HEK293 (cell line): ENCODE measurements around the gene ACP7.

Experiments
- CTCF ChIA-PET: fragments of 350-600 bp; formaldehyde crosslinking; extraction: SDS; loops from one replicate; lab custom pipeline; 2021; ENCODE audit warnings: antibody characterized with exemption; lab: Yijun Ruan, JAX
- POLR2A ChIA-PET: fragments of 300-600 bp; formaldehyde crosslinking; extraction: SDS; loops from one replicate; lab custom pipeline; 2020; ENCODE audit warnings: antibody characterized with exemption, inconsistent platforms; lab: Yijun Ruan, JAX
- H3K27ac ChIP-seq: fragments of 200-500 bp; sonication (Bioruptor generic); 2 replicates; pipeline ENCODE4 v1.5.1; 2014; ENCODE audit warnings: low read depth, low read length, control low read depth, inconsistent platforms; ENCODE audit errors: extremely low read depth
- H3K36me3 ChIP-seq, 2 experiments: fragments of 200-500 bp in 1 of 2; sonication (Bioruptor generic) in 1 of 2; 1 replicate in 1 of 2; 2 replicates in 1 of 2; pipeline ENCODE4 v1.5.1; 2014 to 2017; ENCODE audit warnings: inconsistent platforms in 2 of 2, low read length in 2 of 2; ENCODE audit not compliant: control insufficient read depth in 2 of 2, insufficient read depth in 1 of 2
- H3K4me1 ChIP-seq: fragments of 200-500 bp; sonication (Bioruptor generic); 2 replicates; pipeline ENCODE4 v1.5.1; 2014; ENCODE audit warnings: mild to moderate bottlenecking, low read length, inconsistent platforms; ENCODE audit not compliant: control insufficient read depth, insufficient read depth
- H3K4me3 ChIP-seq: 2 replicates; pipeline ENCODE4 v1.5.1; 2011; ENCODE audit warnings: low read depth, mild to moderate bottlenecking, control low read depth, low read length, moderate library complexity
- H3K9me3 ChIP-seq: fragments of 200-500 bp; sonication (Bioruptor generic); 2 replicates; pipeline ENCODE4 v1.5.1; 2014; ENCODE audit warnings: low read depth, low read length, inconsistent platforms; ENCODE audit not compliant: control insufficient read depth, insufficient read depth
- ELK4 ChIP-seq: IDR thresholded peaks from 2 replicates; pipeline ENCODE4 v1.6.1; 2011; ENCODE audit warnings: mild to moderate bottlenecking, low read depth, low read length, borderline replicate concordance
- GFI1B ChIP-seq: fragments of 450-650 bp; formaldehyde crosslinking; IDR thresholded peaks from 2 replicates; pipeline ENCODE4 v1.5.1; 2016; ENCODE audit warnings: missing biosample characterization, missing genetic modification characterization
- KLF1 ChIP-seq: fragments of 450-650 bp; formaldehyde crosslinking; IDR thresholded peaks from 2 replicates; pipeline ENCODE4 v1.5.1; 2016; ENCODE audit warnings: missing biosample characterization, missing genetic modification characterization
- SALL2 ChIP-seq: fragments of 450-650 bp; formaldehyde crosslinking; IDR thresholded peaks from 2 replicates; pipeline ENCODE4 v1.5.0; 2017; ENCODE audit warnings: missing biosample characterization, mild to moderate bottlenecking, missing genetic modification characterization, borderline replicate concordance
- SCRT1 ChIP-seq: fragments of 450-650 bp; formaldehyde crosslinking; IDR thresholded peaks from 2 replicates; pipeline ENCODE4 v1.5.1; 2016; ENCODE audit warnings: missing biosample characterization, missing genetic modification characterization, borderline replicate concordance
- SCRT2 ChIP-seq: fragments of 450-650 bp; formaldehyde crosslinking; IDR thresholded peaks from 2 replicates; pipeline ENCODE4 v1.5.1; 2016; ENCODE audit warnings: missing biosample characterization, missing genetic modification characterization
- ZBTB49 ChIP-seq: fragments of 450-650 bp; formaldehyde crosslinking; IDR thresholded peaks from 2 replicates; pipeline ENCODE4 v1.5.1; 2016; ENCODE audit warnings: missing biosample characterization, missing genetic modification characterization, low read depth
- ZFHX2 ChIP-seq: fragments of 450-650 bp; formaldehyde crosslinking; conservative IDR thresholded peaks from 2 replicates; pipeline ENCODE4 v1.5.1; 2016; ENCODE audit warnings: missing biosample characterization, missing genetic modification characterization
- ZFP41 ChIP-seq: fragments of 450-650 bp; formaldehyde crosslinking; IDR thresholded peaks from 2 replicates; pipeline ENCODE4 v1.5.1; 2016; ENCODE audit warnings: missing biosample characterization, missing genetic modification characterization, borderline replicate concordance
- ZNF174 ChIP-seq: fragments of 450-650 bp; formaldehyde crosslinking; IDR thresholded peaks from 2 replicates; pipeline ENCODE4 v1.5.0; 2017; ENCODE audit warnings: missing biosample characterization, mild to moderate bottlenecking, missing genetic modification characterization
- ZNF211 ChIP-seq: fragments of 450-650 bp; formaldehyde crosslinking; IDR thresholded peaks from 2 replicates; pipeline ENCODE4 v1.5.1; 2016; ENCODE audit warnings: low read depth, missing biosample characterization, missing genetic modification characterization
- ZNF214 ChIP-seq: fragments of 450-650 bp; formaldehyde crosslinking; IDR thresholded peaks from 2 replicates; pipeline ENCODE4 v1.5.1; 2017; ENCODE audit warnings: missing biosample characterization, mild to moderate bottlenecking, missing genetic modification characterization, borderline replicate concordance
- ZNF223 ChIP-seq: fragments of 450-650 bp; formaldehyde crosslinking; IDR thresholded peaks from 2 replicates; pipeline ENCODE4 v1.5.1; 2016; ENCODE audit warnings: missing biosample characterization, missing genetic modification characterization
- ZNF23 ChIP-seq: fragments of 450-650 bp; formaldehyde crosslinking; IDR thresholded peaks from 2 replicates; pipeline ENCODE4 v1.5.1; 2016; ENCODE audit warnings: missing biosample characterization, missing genetic modification characterization, borderline replicate concordance
- ZNF24 ChIP-seq: fragments of 450-650 bp; formaldehyde crosslinking; IDR thresholded peaks from 2 replicates; pipeline ENCODE4 v1.5.1; 2016; ENCODE audit warnings: missing biosample characterization, missing genetic modification characterization
- ZNF350 ChIP-seq: fragments of 450-650 bp; formaldehyde crosslinking; IDR thresholded peaks from 2 replicates; pipeline ENCODE4 v1.5.0; 2017; ENCODE audit warnings: missing biosample characterization, mild to moderate bottlenecking, missing genetic modification characterization
- ZNF37A ChIP-seq: fragments of 450-650 bp; IDR thresholded peaks from 2 replicates; pipeline ENCODE4 v1.5.1; 2018; ENCODE audit warnings: missing biosample characterization, missing genetic modification characterization
- ZNF398 ChIP-seq: fragments of 450-650 bp; formaldehyde crosslinking; IDR thresholded peaks from 2 replicates; pipeline ENCODE4 v1.5.1; 2017; ENCODE audit warnings: missing biosample characterization, missing genetic modification characterization
- ZNF449 ChIP-seq: fragments of 450-650 bp; formaldehyde crosslinking; IDR thresholded peaks from 2 replicates; pipeline ENCODE4 v1.5.1; 2017; ENCODE audit warnings: missing biosample characterization, mild to moderate bottlenecking, missing genetic modification characterization, moderate library complexity
- ZNF48 ChIP-seq: fragments of 450-650 bp; formaldehyde crosslinking; IDR thresholded peaks from 2 replicates; pipeline ENCODE4 v1.5.1; 2016; ENCODE audit warnings: missing biosample characterization, missing genetic modification characterization
- ZNF621 ChIP-seq: fragments of 450-650 bp; formaldehyde crosslinking; IDR thresholded peaks from 2 replicates; pipeline ENCODE4 v1.5.1; 2017; ENCODE audit warnings: missing biosample characterization, missing genetic modification characterization
- ZNF658 ChIP-seq: fragments of 450-650 bp; formaldehyde crosslinking; IDR thresholded peaks from 2 replicates; pipeline ENCODE4; 2016; ENCODE audit warnings: missing biosample characterization, missing genetic modification characterization
- ZNF768 ChIP-seq: fragments of 450-650 bp; formaldehyde crosslinking; IDR thresholded peaks from 2 replicates; pipeline ENCODE4 v1.5.1; 2018; ENCODE audit warnings: missing biosample characterization, mild to moderate bottlenecking, missing genetic modification characterization
- TF ChIP-seq, protein P1 (sequence below): fragments of 450-650 bp; formaldehyde crosslinking; IDR thresholded peaks from 2 replicates; pipeline ENCODE4 v1.5.1; 2016; ENCODE audit warnings: missing biosample characterization, missing genetic modification characterization, borderline replicate concordance
- TF ChIP-seq, protein P2 (sequence below): fragments of 450-650 bp; formaldehyde crosslinking; IDR thresholded peaks from 2 replicates; pipeline ENCODE4 v1.5.1; 2016; ENCODE audit warnings: missing biosample characterization, missing genetic modification characterization

ACP7 gene

GRCh38 chr19:39157997-39158389, 73.8 kb downstream of the ACP7 start (continued):
- no peak for TF ChIP-seq ZNF350 (tag by site-specific recombination)
- no peak for TF ChIP-seq ELK4
- 0 out of 2 replicates have a peak, but pooled peaks have one; percentile 47 for TF ChIP-seq SALL2
- peak; percentile 62 for TF ChIP-seq ZFHX2
- 0 out of 2 replicates have a peak, but pooled peaks have one; percentile 24 for TF ChIP-seq ZNF658 (tag by site-specific recombination)
- TF ChIP-seq, protein P1, sequence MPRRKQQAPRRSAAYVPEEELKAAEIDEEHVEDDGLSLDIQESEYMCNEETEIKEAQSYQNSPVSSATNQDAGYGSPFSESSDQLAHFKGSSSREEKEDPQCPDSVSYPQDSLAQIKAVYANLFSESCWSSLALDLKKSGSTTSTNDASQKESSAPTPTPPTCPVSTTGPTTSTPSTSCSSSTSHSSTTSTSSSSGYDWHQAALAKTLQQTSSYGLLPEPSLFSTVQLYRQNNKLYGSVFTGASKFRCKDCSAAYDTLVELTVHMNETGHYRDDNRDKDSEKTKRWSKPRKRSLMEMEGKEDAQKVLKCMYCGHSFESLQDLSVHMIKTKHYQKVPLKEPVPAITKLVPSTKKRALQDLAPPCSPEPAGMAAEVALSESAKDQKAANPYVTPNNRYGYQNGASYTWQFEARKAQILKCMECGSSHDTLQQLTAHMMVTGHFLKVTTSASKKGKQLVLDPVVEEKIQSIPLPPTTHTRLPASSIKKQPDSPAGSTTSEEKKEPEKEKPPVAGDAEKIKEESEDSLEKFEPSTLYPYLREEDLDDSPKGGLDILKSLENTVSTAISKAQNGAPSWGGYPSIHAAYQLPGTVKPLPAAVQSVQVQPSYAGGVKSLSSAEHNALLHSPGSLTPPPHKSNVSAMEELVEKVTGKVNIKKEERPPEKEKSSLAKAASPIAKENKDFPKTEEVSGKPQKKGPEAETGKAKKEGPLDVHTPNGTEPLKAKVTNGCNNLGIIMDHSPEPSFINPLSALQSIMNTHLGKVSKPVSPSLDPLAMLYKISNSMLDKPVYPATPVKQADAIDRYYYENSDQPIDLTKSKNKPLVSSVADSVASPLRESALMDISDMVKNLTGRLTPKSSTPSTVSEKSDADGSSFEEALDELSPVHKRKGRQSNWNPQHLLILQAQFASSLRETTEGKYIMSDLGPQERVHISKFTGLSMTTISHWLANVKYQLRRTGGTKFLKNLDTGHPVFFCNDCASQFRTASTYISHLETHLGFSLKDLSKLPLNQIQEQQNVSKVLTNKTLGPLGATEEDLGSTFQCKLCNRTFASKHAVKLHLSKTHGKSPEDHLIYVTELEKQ (tag by site-specific recombination), result no peak
- TF ChIP-seq ZNF214, result no peak
- TF ChIP-seq SCRT2 (tag by site-specific recombination), result no peak
- TF ChIP-seq ZNF48 (tag by site-specific recombination), result no peak
- no peak; the same call in 1 of the 2 replicates for TF ChIP-seq ZNF211
- TF ChIP-seq ZNF621 (tag by site-specific recombination), result 0 out of 2 replicates have a peak, but pooled peaks have one; percentile 62
- TF ChIP-seq ZNF37A (tag by site-specific recombination), result no peak
- TF ChIP-seq ZNF223 (tag by site-specific recombination), result no peak
- no peak for TF ChIP-seq SCRT1 (tag by site-specific recombination)
- TF ChIP-seq, protein P2, sequence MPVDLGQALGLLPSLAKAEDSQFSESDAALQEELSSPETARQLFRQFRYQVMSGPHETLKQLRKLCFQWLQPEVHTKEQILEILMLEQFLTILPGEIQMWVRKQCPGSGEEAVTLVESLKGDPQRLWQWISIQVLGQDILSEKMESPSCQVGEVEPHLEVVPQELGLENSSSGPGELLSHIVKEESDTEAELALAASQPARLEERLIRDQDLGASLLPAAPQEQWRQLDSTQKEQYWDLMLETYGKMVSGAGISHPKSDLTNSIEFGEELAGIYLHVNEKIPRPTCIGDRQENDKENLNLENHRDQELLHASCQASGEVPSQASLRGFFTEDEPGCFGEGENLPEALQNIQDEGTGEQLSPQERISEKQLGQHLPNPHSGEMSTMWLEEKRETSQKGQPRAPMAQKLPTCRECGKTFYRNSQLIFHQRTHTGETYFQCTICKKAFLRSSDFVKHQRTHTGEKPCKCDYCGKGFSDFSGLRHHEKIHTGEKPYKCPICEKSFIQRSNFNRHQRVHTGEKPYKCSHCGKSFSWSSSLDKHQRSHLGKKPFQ (tag by site-specific recombination), result peak; percentile 79; the same call in 1 of the 2 replicates
- TF ChIP-seq ZNF174 (tag by site-specific recombination), result no peak
- TF ChIP-seq, all 188 proteins: peak for 16

DNA sequence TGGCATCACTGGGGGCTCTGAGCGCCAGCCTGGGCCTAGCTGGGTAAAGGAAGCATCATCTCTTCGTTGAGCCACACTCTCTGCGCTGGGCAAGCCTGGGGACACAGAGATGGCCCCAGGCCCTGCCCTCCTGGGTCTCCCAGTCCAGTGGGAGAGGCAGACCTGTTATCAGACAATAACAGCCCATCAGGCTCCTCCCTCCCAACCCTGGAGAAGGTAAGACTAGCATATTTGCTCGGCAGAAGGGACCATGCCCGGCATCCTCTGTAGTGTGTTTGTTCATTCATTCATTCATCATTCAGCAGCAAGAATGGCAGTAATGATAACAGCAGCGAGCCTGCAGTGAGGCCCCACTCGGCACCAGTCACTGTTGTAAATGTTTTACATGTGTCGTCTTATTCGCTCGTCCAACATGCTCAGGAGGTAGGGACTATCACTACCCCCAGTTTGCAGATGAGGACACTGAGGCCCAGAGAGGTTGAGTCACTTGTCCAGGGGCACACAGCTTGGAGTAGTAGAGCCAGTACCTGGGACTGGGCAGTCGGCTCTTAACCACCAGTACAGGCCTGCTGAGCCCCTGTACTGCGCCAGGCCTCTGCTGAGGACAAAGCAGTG, 74.6 kb downstream of the ACP7 start:
- no peak overlapping the region for H3K27ac ChIP-seq
- POLR2A ChIA-PET, result no interaction called here
- no peaks in the 10 kb centered on the region for H3K9me3 ChIP-seq
- H3K36me3 ChIP-seq, result peaks cover 3 to 4% of the 10 kb centered on the region in 2 experiments; a peak in 2 of 3 replicates
- CTCF ChIA-PET, result interaction anchor here (0.6 to 1.0 kb wide), 3 partner anchors 36 to 140 kb away, joined by 3 to 4 read pairs (median 3); no protein-coding TSS in a partner anchor
- H3K4me1 ChIP-seq, result peaks cover 23% of the 10 kb centered on the region
- no peak overlapping the region for H3K4me3 ChIP-seq
- TF ChIP-seq ZNF449 (tag by site-specific recombination), result no peak
- TF ChIP-seq ZNF768, result peak; percentile 99
- TF ChIP-seq ZFP41 (tag by site-specific recombination), result no peak
- TF ChIP-seq ZNF24 (tag by site-specific recombination), result peak; percentile 92
- TF ChIP-seq ZNF398 (tag by site-specific recombination), result no peak
- no peak for TF ChIP-seq ZNF23 (tag by site-specific recombination)
- TF ChIP-seq GFI1B (tag by site-specific recombination), result no peak
- TF ChIP-seq ZBTB49 (tag by site-specific recombination), result no peak
- TF ChIP-seq KLF1 (tag by site-specific recombination), result no peak
